ENCODE results near the gene AGPS.
"Not testable (repeated sequence)": the region's sequence is repeated elsewhere in the genome, so short reads cannot be mapped to it uniquely, and the experiment has no call there.

Gene AGPS

GRCh38 chr2:177347570-177347969 is 45.0 kb upstream of the AGPS start:
- DNase-seq (ENCODE audit: low read depth in 1 of 2, low spot score in 1 of 2): no peak
- TF ChIP-seq GABPA (IDR thresholded peaks at IDR 0.05; ENCODE audit: low read depth): no peak
- TF ChIP-seq, protein P1, sequence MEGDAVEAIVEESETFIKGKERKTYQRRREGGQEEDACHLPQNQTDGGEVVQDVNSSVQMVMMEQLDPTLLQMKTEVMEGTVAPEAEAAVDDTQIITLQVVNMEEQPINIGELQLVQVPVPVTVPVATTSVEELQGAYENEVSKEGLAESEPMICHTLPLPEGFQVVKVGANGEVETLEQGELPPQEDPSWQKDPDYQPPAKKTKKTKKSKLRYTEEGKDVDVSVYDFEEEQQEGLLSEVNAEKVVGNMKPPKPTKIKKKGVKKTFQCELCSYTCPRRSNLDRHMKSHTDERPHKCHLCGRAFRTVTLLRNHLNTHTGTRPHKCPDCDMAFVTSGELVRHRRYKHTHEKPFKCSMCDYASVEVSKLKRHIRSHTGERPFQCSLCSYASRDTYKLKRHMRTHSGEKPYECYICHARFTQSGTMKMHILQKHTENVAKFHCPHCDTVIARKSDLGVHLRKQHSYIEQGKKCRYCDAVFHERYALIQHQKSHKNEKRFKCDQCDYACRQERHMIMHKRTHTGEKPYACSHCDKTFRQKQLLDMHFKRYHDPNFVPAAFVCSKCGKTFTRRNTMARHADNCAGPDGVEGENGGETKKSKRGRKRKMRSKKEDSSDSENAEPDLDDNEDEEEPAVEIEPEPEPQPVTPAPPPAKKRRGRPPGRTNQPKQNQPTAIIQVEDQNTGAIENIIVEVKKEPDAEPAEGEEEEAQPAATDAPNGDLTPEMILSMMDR (IDR thresholded peaks at IDR 0.05; ENCODE audit: insufficient read depth, low read length): no peak
- no peak for TF ChIP-seq REST (IDR thresholded peaks at IDR 0.05; ENCODE audit: insufficient replicate concordance, low read depth)
- no peak for TF ChIP-seq SPI1 (IDR thresholded peaks at IDR 0.05; ENCODE audit: borderline replicate concordance, low read depth)
- TF ChIP-seq POLR2AphosphoS5 (IDR thresholded peaks at IDR 0.05; ENCODE audit: low read depth): no peak
- H3K4me3 ChIP-seq (replicated peaks; ENCODE audit: insufficient read depth, low read length): no peak overlapping the region
- H3K27ac ChIP-seq (replicated peaks): no peak overlapping the region
- H3K27me3 ChIP-seq (ENCODE audit: insufficient read depth, poor library complexity, severe bottlenecking): no peaks in the 10 kb centered on the region

DNA sequence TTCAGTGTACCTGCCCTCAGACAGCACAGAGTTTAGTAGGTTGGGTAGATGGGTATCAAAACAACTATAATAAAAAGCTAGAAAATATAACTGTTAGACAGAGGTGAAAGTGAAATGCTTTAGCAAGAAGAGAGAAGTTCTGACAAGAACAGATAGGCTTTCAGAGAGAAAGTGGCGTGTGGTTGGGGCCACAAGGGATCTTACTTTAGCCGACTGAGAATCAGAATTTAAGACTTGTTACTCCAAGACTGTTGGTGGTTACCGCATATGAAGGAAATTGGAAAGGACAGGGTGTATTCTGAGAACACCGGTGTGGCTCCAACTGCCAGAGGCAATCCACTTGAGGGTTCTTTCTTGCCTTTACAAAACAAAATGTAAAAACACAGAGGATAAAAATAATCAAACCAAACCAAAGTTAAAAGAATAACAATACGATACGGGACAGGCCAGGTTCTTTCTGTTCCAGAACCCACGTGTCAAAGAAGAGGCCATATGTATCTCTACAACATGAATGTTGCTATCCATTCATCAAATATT is 44.4 kb upstream of the AGPS start:
- H3K27ac ChIP-seq (replicated peaks): peak overlapping the region; percentile 31
- TF ChIP-seq SPI1 (IDR thresholded peaks at IDR 0.05; ENCODE audit: borderline replicate concordance, low read depth): no peak
- TF ChIP-seq REST (IDR thresholded peaks at IDR 0.05; ENCODE audit: insufficient replicate concordance, low read depth): no peak
- TF ChIP-seq GABPA (IDR thresholded peaks at IDR 0.05; ENCODE audit: low read depth): no peak
- TF ChIP-seq POLR2AphosphoS5 (IDR thresholded peaks at IDR 0.05; ENCODE audit: low read depth): no peak
- TF ChIP-seq, protein P1 (IDR thresholded peaks at IDR 0.05; ENCODE audit: insufficient read depth, low read length): no peak
- DNase-seq (ENCODE audit: low read depth in 1 of 2, low spot score in 1 of 2): no peak

DNA sequence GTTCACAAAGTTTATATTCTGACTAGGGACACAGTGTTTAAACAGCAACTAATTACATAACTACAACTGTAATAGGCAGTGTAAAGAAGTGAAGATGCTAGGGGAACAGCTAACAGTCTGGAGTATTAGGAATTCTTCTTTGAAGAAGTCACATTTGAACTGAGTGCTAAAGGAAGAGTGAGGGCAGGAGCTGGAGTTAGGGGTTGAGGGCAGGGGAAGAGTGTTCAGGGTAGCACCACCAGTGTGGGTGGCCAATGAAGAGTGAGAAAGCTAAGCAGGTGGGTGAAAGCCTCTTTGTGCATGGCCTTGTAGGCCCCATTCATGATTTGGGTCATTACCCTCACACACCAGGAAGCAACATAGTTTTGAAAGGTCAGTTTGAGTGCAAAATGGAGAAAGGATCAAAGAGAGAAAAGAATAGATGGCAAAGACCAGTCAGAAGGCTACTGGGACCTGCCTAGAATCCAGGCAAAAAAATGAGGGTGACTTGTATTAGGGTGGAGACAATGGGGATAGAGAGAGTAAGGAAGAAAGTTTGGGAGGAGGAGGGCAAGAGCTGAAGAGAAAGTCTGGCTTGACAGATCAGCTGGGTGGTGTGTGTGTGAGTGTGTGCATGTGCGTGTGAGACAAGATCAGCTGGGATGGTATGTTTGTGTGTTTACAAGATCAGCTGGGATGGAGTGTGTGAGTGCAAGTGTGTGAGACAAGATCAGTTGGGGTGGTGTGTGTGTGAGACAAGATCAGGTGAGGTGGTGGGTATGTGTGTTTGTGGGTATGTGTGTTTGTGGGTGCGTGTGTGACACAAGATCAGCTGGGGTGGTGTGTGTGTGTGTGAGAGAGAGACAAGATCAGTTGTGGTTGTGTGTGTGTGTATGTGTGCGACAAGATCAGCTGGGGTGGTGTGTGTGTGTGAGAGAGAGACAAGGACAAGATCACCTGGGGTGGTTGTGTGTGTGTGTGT is 43.6 kb upstream of the AGPS start:
- no peak overlapping the region for H3K4me3 ChIP-seq (replicated peaks; ENCODE audit: insufficient read depth, low read length)
- peak overlapping the region; percentile 31 for H3K27ac ChIP-seq (replicated peaks)
- no peaks in the 10 kb centered on the region for H3K27me3 ChIP-seq (ENCODE audit: insufficient read depth, poor library complexity, severe bottlenecking)
- TF ChIP-seq POLR2AphosphoS5 (IDR thresholded peaks at IDR 0.05; ENCODE audit: low read depth) (no peak), GABPA (IDR thresholded peaks at IDR 0.05; ENCODE audit: low read depth) (no peak), SPI1 (IDR thresholded peaks at IDR 0.05; ENCODE audit: borderline replicate concordance, low read depth) (no peak), REST (IDR thresholded peaks at IDR 0.05; ENCODE audit: insufficient replicate concordance, low read depth) (no peak)
- TF ChIP-seq, protein P1 (IDR thresholded peaks at IDR 0.05; ENCODE audit: insufficient read depth, low read length): no peak
- DNase-seq (ENCODE audit: low read depth in 1 of 2, low spot score in 1 of 2): no peak

More for the DNA sequence above, 44.4 kb upstream of the AGPS start:
- Histone ChIP-seq H3K27me3 (ENCODE audit: insufficient read depth, poor library complexity, severe bottlenecking) (no peaks in the 10 kb centered on the region), H3K4me3 (replicated peaks; ENCODE audit: insufficient read depth, low read length) (no peak overlapping the region)

GRCh38 chr2:177350624-177351023 is 41.9 kb upstream of the AGPS start:
- not testable (repeated sequence) for H3K4me3 ChIP-seq (replicated peaks; ENCODE audit: insufficient read depth, low read length); H3K27me3 ChIP-seq (ENCODE audit: insufficient read depth, poor library complexity, severe bottlenecking); H3K27ac ChIP-seq (replicated peaks); DNase-seq (ENCODE audit: low read depth in 1 of 2, low spot score in 1 of 2)

DNA sequence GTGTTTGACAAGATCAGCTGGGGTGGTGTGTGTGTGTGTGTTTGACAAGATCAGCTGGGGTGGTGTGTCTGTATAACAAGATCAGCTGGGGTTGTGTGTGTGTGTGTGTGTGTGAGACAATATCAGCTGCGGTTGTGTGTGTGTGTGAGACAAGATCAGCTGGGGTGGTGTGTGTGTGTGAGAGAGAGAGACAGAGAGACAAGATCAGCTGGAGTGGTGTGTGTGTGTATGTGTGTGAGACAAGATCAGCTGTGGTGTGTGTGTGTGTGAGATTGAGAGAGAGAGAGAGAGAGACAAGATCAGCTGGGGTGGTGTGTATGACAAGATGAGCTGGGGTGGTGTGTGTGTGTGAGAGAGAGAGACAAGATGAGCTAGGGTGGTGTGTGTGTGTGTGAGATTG is 41.5 kb upstream of the AGPS start:
- H3K27me3 ChIP-seq (ENCODE audit: insufficient read depth, poor library complexity, severe bottlenecking); H3K4me3 ChIP-seq (replicated peaks; ENCODE audit: insufficient read depth, low read length); DNase-seq (ENCODE audit: low read depth in 1 of 2, low spot score in 1 of 2): not testable (repeated sequence)
- H3K27ac ChIP-seq (replicated peaks): peak overlapping the region; percentile 59
